NCI-H510A treated with DMSO at 0.1 percent for 48 hours (cell line): ENCODE results near the gene ACER3.
"Not testable (repeated sequence)": the region's sequence is repeated elsewhere in the genome, so short reads cannot be mapped to it uniquely, and the experiment has no call there.

ENCODE experiments used
- DNase-seq: peaks from one replicate; lab custom pipeline; 2025; lab: John Stamatoyannopoulos, UW

Gene ACER3

DNA sequence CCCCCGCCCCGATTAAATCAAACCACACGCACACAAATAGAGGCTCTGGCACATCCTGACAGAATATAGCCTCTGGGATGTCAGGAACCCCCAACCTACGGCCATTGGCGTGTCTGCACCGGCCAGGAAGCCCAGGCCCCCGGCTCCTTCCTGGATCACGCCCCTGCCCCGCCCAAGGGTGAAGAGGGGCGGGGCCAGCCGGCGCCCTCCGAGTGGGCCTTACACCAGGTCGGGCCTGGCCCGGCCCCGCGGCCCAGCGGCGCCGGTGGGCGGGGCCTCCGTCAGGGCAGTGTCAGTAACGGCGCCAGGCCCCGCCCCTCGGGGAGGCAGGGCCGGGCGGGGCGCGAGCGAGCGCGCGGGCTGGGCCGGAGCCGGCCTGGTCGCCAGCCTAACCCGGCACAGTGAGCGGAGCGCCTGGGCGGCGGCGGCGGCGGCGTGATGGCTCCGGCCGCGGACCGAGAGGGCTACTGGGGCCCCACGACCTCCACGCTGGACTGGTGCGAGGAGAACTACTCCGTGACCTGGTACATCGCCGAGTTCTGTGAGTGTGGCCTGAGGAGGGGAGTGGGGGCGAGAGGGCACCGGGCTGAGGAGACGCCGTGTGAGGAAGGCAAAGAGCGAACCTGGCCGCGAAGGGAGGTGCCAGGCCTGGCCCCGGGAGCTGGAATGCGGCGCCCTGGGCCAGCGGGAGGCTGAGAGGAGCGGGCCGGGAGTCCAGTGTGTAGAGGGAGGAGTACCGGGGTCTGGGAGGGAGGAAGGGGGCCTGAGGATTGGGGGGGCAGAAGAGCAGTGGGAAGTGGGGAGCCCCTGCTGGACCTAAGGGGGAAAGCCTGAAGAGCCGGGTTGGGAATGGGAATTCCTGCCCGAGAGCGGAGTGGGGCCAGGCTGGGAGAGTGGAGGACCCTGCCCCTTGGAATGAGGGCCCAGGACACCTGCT, at the start of gene ACER3:
TSS of gene ACER3 (plus strand) at position 380 of the 937 bp plus-strand sequence. CDS start at position 439, 59 bp downstream.
- peak; percentile 87 for DNase-seq

DNA sequence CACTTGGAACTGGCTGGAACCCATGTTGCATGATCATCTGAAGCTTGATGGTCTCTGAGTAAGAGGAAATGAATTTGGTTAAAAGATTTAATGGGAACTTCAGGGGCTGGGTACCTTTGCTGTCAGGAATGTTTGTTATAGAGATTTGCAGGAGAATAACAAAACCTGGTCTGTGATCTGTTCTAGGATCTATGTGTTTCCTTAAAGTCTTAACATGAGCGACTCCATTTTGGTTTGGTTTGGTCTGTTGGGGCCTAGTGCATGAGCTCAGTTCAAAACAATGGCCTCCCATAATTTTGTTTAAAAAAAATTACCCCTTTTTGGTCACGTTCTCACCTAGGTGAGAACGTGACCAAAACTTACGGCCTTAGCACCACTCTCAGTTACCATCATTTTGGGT, 49.5 kb upstream of the ACER3 start:
- DNase-seq = no peak

DNA sequence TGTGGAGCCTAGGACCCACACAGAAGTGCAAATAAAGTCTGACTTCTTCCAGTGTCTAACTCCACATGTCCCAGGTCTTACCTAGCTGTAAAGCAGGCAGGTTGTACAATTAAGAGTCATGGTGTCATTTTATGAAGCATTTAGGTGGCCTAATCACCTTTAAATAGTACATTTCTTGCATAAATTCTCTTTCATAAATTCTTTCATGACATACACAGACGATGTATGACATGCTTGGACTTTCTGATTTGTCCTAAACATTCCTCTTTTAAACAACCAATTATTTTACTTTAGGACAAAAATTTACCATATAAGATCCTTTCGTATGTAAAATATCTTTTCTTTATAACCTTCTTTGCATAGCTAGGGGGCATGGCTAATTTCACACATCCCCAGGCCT, 46.3 kb upstream of the ACER3 start:
- no peak for DNase-seq

DNA sequence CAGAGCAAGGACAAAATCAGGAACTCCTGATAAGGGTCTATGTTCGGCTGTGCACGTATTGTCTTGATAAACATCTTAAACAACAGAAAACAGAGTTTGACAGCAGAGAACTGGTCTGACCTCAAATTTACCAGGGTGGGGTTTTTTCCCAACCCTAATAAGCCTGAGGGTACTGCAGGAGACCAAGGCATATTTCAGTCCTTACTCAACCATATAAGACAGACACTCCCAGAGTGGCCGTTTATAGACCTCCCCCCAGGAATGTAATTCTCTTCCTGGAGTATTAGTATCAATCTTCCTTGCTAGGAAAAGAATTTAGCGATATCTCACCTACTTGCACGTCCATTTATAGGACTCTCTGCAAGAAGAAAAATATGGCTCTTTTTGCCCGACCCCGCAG, 45.0 kb upstream of the ACER3 start:
- DNase-seq = not testable (repeated sequence)

DNA sequence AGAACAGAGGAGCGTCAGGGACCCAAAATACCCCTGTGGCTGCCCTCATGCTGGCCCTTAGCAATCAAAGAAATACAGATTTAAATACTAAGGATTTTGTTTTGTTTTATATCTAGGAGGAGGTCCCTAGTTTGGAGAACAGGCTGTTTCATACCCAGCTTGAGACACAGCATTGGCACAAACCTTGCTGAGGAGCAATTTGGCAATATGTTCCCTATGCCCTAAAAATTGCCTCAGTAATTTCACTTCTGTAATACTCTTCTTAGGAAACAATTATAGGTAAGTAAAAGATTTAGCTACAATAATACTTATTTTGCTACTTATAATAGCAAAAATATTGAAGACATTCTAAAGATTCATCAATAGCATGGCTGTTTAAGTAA, 40.5 kb upstream of the ACER3 start:
- DNase-seq = no peak

DNA sequence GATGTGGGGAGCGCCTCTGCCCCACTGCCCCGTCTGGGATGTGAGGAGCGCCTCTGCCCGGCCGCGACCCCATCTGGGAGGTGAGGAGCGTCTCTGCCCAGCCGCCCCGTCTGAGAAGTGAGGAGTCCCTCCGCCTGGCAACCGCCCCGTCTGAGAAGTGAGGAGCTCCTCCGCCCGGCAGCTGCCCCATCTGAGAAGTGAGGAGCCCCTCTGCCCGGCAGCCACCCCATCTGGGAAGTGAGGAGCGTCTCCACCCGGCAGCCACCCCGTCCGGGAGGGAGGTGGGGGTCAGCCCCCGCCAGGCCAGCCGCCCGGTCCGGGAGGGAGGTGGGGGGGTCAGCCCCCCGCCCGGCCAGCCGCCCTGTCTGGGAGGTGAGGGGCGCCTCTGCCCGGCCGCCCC, 39.3 kb upstream of the ACER3 start:
- not testable (repeated sequence) for DNase-seq

DNA sequence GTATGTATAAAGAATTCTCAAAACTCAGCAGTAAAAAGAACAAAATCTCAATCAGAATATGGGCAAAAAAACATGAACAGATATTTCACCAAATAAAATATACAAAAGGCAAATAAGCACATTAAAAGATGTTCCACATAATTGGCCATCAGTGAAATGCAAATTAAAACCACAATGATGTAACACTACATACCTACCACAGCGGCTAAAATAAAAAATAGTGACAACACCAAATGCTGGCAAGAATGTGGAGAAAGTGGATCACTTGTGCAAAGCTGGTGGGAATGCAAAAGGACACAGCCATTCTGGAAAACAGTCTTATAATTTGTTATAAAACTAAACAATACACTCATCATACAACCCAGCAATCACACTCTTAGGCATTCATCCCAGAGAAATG, 38.3 kb upstream of the ACER3 start:
- no peak for DNase-seq

DNA sequence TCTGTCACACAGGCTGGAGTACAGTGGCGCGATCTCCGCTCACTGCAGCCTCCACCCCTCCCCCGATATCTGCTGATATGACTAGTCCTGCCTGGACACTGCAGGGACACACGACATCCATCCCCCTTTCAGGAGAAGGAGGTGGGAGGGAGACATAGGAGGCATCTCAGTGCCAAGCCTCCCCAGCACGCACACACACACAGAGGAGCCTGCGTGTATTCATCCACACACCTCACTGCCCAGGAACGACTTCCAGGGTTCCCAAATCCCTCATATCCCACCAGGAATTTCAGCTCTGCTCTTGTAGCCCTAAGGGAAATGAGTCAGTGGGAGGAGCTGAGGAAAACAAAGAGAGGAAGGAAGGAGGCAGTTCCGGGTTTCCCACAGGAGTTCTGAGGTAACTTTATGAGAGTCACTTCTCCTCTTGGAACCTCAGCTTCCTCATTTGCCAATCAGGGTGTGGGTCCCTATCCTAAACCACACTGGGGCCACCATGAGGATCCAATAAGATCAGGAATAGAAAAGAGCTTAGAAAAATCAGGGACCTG, 37.2 kb upstream of the ACER3 start:
- no peak for DNase-seq

DNA sequence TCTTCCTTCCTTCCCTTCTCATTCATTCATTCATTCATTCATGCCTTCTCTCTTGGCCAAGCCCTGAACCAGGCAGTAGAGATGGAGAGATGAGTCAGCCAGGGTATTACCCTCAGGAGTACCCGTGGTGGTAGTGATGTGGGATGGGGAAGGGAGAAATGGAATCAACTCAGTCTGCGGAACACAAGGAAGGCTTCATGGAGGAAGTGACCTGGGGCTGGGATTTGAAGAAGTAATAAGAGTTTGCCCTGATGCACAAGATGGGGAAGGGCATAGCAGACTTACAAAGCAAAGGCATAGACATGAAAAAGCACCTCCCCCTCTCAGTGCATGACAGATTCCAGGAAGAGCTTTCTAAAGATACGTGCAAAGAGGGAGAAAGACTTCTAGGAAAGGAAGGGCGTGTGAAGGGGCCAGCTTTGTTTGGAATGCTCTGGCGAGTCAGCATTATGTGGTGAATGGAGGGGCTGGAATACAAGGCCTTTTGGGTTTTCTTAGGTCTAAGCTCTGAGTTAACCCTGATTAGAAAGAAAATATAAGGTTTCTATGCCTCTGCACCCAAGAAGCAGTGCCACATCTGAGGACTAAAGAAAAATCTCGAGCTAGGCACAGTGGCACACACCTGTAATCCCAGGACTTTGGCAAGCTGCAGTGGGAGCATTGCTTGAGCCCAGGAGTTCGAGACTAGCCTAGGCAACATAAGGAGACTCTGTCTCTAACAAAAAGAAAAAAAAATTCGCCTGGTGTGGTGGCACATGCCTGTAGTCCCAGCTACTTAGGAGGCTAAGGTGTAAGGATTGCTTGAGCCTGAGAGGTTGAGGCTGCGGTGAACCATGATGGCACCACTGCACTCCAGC, 36.4 kb upstream of the ACER3 start:
- no peak for DNase-seq

DNA sequence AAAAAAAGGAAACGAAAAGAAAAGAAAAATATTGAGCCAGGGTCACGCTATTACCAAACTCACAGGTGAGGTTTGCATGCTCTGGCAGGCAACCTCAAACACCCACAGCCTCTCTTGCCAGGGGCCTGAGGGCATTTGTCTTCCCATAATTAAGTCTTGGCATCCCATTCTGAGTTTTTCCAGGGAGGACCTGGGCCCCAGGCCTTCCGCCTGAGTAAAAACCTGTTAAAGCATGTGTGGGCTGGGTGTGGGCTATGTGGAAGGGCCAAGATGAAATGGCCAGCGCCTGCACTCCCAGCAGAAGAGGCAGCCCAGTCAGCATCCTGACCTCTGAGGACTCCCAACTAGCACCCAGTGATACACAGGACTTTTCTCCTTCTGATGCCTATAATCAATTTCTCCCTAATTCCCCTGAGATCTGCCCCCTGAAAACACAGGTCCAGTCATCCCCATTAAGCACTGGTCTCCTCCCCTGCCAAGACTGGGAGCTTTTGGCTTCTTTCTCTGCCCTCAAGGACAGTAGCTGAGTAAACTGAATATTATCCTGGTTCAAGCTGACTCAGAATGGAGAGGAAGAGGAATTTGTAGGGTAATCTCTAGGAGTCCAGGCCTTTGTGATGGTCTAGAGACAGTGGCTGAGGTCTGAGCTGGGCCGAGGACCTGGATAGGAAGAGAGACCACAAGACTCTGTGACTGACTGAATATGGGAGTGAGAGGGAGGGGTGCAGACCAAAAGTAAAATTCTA, 35.6 kb upstream of the ACER3 start:
- DNase-seq = no peak

DNA sequence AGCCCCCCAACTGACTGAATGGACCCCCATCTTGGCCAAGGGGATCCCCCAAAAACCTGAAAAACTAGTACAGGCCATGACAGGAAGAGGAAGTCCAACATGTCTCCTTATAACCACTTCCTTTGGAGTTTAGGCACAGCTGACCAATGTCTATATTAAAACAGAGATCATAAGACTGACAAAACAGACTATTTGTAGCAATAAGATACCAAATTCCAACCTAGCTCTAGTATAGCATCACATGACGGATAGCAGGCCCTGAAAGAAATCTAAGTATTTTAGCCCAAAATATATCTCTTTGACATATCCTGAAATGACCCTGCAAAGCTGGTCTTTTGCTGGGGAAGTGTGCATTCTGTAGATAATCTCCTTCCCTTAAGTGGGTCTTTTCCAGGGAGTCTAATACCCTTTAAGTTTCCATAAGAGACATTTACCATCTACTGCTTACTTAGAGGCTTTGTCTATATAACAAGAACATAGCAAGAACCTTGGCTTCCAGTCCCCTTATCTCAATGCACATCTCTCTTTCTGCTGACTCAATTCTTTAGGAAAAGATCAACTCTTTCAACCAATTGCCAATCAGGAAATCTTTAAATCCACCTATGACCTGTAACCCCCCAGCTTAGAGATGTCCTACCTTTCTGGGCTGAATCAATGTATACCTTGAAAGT, 34.9 kb upstream of the ACER3 start:
- no peak for DNase-seq

DNA sequence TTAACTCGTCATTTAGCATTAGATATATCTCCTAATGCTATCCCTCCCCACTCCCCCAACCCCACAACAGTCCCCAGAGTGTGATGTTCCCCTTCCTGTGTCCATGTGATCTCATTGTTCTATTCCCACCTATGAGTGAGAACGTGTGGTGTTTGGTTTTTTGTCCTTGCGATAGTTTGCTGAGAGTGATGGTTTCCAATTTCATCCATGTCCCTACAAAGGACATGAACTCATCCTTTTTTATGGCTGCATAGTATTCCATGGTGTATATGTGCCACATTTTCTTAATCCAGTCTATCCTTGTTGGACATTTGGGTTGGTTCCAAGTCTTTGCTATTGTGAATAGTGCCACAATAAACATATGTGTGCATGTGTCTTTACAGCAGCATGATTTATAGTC, 34.2 kb upstream of the ACER3 start:
- not testable (repeated sequence) for DNase-seq

DNA sequence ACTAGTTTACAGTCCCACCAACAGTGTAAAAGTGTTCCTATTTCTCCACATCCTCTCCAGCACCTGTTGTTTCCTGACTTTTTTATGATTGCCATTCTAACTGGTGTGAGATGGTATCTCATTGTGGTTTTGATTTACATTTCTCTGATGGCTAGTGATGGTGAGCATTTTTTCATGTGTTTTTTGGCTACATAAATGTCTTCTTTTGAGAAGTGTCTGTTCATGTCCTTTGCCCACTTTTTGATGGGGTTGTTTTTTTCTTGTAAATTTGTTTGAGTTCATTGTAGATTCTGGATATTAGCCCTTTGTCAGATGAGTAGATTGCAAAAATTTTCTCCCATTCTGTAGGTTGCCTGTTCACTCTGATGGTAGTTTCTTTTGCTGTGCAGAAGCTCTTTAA, 33.7 kb upstream of the ACER3 start:
- DNase-seq = not testable (repeated sequence)

DNA sequence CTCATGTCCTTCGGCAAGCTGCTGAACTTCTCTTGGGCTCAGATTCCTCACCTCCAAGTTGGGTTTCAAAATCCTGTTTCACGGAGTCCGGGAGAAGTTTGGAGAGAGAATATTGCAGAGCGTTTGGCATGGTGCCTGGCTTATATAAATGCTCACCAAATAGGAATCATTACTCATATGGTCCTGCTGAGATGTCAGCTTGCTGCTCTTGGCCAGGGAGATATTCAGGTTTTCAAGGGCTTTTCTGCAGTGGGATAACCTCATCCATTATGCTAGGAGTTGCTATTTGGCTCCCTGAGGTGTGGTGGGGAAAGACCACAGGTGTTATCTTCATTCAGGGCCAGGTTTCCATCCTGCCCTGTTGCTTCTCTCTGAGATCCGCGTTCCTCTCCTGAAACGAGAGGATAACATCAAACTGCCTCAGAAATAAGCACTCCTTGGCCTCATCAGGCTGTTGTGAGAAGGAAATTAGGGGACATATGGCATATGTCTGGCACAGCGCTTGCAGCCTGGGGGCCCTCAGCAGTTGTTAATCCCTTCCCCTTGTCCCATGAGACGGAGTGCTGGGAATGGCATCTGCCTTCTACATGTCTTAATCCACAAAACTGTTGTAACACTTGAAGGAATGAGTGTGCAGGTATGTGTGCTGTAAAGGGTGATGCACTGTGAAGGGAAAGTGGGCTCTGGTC, 29.9 kb upstream of the ACER3 start:
- DNase-seq = no peak

DNA sequence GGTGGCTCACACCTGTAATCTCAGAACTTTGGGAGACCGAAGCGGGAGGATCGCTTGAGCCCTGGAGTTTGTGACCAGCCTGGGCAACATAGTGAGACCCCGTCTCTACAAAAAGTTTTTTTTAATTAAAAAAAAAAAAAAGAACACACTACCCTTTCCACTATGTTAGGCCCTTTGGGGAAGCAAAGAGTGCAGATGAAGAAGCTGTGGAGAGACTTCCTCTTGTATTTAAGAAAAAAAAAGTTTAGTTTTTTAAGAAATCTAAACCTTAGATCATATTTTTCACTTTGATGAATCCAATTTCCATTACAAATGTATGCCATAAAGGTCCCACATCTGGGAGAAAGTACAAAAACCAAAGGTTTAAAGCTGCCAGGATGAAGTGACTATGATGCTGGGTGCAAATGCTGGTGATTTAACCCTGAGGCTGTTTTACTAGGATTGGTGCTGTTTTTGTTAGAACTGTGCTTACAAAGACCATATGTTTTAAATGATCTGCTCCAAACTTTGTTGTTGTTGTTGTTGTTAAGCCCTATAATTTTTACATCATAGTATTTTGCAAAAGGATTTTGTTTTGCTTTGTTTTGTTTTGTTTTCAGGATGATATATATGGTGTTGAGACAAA, 28.9 kb upstream of the ACER3 start:
- no peak for DNase-seq

DNA sequence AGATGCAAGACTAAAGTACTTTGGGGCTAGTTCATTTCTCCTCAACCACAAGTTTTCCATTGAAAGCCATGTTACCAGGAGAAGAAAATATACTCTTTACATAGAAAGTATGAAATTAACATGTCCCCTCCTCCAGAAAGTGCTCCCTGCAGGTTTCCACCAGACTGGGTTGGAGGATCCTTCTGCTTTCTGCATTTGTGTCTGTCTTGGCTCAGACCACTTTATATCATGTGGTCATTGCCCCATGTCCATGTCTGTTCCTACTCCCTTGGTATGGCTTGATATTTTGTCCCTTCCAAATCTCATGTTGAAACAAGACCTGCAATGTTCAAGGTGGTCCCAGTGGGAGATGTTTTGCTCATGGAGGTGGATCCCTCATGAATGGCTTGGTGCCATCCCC, 28.4 kb upstream of the ACER3 start:
- DNase-seq = no peak

DNA sequence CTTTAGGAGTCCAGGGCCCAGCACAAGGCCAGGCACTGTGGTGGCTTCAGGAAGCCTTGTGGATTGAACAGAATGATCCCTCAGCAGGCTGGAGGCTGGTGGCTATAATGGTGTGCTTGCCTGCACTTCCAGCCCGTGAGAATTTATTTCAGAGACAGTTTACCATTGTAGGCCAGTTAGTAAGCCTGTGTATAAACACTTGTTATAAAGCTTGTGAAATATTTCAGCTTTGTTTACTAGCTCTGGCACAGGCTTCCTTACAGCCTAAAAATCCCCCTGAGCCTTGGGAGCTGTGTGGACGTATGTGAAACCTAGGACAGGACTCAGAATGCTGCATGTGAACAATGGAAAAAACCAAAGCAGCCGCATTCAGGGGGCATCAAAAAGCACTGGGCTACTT, 26.6 kb upstream of the ACER3 start:
- DNase-seq = no peak

DNA sequence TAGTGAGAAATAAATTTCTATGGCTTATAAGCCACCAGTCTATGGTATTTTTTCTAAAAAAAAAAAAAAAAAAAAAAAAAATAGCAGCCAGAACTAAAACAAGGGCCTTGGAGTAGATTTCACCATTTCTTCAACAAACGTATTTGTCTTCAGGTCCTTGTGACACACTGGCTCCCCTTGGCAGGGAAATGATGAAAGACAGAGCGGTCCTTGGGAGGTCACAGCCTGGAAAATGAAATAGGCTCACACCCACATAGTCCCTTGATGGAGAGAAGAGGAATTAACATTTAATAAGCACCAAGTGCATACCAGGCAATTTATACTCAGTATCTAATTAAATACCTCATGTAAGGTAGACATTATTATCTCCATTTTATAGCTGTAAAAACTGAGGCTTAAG, 25.7 kb upstream of the ACER3 start:
- DNase-seq = no peak

DNA sequence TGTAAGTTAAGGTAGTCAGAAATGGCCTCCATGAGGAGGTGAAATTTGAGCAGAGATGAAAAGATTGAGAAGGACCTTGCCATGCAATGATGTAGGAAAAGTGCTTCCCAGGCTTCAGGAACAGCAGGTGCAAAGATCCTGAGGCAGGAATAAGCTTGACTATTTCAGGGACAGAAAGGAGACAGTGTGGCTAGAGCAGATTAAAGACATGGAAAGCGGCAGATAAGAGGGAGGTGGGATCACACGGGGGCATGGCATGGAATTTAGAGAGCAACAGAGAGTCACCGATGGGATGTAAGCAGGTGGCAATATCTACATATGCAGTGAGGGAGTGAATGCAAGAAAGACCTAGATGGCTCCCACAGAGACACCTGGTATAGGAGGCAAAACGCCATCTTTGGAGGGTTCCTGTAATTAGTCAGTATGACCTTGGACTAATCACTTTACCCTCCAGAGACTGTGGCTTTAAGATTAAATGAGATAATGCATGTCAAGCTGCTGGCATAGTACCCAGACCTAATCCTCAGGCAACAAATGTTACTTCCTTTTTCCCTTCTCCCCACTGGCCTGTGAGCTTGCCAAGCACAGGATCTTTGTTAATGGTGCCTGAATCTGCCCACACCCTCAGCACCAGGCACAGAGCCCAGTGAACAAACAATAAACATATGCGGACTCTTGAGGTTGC, 24.6 kb upstream of the ACER3 start:
- no peak for DNase-seq
